Activated CD4-positive, alpha-beta memory T cell treated with anti-CD3 and anti-CD28 coated beads, Interleukin-2, amount 10 ng/mL, durations not matched to agents 7 days and 5 days (primary cell): ENCODE measurements around the gene GAL. TPM values are rescaled to one million over a fixed set of nuclear protein-coding genes. Genes with fewer than 3 reads are reported as not detected.

Source experiments
- CTCF ChIA-PET: fragments of 350-600 bp; sonication (Branson Sonifier 250); formaldehyde crosslinking; loops from one replicate; lab custom pipeline; 2021; ENCODE audit warnings: antibody characterized with exemption, inconsistent platforms; lab: Charles Lee
- POLR2A ChIA-PET: fragments of 350-600 bp; sonication (Branson Sonifier 250); formaldehyde crosslinking; loops from one replicate; lab custom pipeline; 2021; ENCODE audit warnings: antibody characterized with exemption; lab: Charles Lee
- DNase-seq: peaks from one replicate; pipeline ENCODE4 v3.0.0-alpha.2; 2020
- H3K27ac Mint-ChIP-seq: one replicate; pipeline ENCODE4 v1.8.0; 2021; ENCODE audit warnings: mild to moderate bottlenecking, mixed read lengths
- H3K27me3 Mint-ChIP-seq: one replicate; pipeline ENCODE4 v1.8.0; 2021; ENCODE audit warnings: mixed read lengths
- H3K36me3 Mint-ChIP-seq: one replicate; pipeline ENCODE4 v1.8.0; 2021; ENCODE audit warnings: low read depth, mixed read lengths
- H3K4me1 Mint-ChIP-seq: one replicate; pipeline ENCODE4 v1.8.0; 2021; ENCODE audit warnings: mixed read lengths
- H3K4me3 Mint-ChIP-seq: one replicate; pipeline ENCODE4 v1.8.0; 2021; ENCODE audit warnings: mild to moderate bottlenecking, mixed read lengths
- H3K9me3 Mint-ChIP-seq: one replicate; pipeline ENCODE4 v1.8.0; 2021; ENCODE audit warnings: mixed read lengths
- total RNA-seq, 2 experiments: library from RNA; stranded (reverse); gene quantifications; one replicate each; pipeline ENCODE4 v1.2.3, GENCODE V29; 2021

The GAL gene
- total RNA-seq, 2 experiments from 2014 or later, result not detected

DNA sequence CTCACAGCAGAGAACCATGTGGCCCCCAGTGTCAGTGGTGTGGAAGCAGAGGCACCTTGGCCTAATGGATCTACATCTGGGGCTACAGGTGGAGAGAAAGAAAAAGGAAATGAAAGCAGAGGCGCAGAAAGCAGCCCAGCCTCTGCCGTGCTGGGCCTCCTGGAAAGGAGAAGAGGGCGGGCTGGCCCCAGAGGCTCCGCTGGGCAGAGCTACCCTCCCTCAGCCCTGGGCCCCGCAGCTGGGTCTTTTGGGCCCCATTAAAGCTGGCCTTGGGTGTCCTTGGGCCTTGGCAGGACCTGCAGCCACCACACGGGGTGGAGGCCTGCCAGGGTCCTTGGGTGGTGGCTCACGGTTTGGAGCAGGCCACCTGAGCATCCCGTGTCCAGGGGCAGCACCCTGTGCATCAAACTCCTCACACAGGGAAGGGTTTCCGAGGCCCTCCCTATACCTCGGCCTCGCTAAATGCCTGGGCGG lies 31.6 kb upstream of the GAL start:
- POLR2A ChIA-PET, result no interaction called here
- Mint-ChIP-seq H3K36me3 (no peaks in the 10 kb centered on the region), H3K27me3 (peaks cover 11% of the 10 kb centered on the region), H3K4me1 (no peaks in the 10 kb centered on the region), H3K4me3 (no peak overlapping the region), H3K9me3 (no peaks in the 10 kb centered on the region), H3K27ac (no peak overlapping the region)
- no peak for DNase-seq
- CTCF ChIA-PET, result no interaction called here

DNA sequence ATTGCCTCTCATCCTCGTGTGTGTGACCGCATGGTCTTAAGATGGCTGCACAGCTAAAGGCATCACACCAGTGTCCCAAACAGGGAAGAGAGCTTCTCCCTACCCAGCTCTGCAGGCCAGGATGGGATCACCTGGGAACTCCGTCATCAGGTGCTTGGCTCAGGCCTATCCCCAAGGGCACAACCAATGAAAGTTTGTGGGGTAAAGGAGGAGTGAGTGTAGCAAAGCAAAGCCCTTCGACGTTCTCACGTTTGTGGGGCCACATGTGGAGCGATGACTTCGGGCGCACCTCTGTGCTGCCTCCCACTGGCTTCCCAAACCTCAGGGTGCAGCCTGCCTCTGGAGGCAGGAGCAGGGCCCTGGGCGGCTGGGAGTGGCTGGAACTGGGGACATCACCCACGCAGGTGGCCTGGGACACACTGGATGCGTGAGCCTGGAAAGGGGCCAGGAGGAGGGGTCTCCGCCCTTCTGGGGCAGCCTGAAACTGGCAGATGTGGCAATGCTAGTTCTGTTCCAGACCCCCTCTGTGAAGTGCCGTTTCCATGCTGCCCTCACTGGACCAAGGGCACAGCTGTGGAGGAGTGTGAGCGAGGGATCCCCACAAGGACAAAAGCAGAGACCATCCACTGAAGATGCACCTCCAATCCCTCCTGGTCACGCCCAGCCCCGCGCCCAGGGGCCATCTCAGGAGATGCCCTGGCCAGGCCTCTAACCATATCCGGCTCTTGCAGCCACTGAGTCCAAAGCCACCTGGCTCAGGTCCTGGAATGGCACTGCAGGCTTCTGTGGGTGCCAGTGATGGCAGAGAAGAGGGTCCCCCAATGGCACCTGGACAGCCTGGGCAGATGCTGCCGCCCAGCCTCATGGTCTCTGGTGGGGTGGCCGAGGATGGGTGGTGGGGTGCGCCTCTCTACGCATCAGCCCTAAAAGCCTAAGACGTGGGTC lies 30.6 kb upstream of the GAL start:
- Mint-ChIP-seq H3K4me1 (no peaks in the 10 kb centered on the region), H3K27ac (no peak overlapping the region), H3K4me3 (no peak overlapping the region), H3K9me3 (no peaks in the 10 kb centered on the region), H3K36me3 (no peaks in the 10 kb centered on the region), H3K27me3 (peaks cover 9% of the 10 kb centered on the region)
- no peak for DNase-seq
- CTCF ChIA-PET, result no interaction called here
- POLR2A ChIA-PET, result no interaction called here

DNA sequence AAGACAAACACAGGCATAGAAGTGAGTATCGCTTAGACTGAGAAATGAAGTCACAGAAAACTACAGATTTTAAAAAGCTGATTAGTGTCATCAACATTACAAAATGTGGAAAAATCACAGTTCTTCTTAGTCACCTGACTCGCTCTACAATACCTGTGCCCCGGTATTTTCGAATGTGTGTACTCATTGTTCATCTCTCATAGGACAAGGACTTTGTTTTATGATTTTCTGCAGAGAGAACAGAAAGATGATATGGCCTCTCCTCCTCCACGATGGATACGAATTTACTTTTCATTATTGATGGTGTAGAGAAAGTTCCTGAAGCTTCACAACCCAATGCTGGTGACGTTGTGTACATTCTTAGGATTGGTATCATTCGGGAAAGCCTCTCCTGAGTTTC lies 29.4 kb upstream of the GAL start:
- Mint-ChIP-seq H3K4me1 (no peaks in the 10 kb centered on the region), H3K4me3 (no peak overlapping the region), H3K36me3 (no peaks in the 10 kb centered on the region), H3K27ac (no peak overlapping the region), H3K9me3 (no peaks in the 10 kb centered on the region), H3K27me3 (peaks cover 5% of the 10 kb centered on the region)
- ChIA-PET CTCF (no interaction called here), POLR2A (no interaction called here)
- DNase-seq, result no peak

DNA sequence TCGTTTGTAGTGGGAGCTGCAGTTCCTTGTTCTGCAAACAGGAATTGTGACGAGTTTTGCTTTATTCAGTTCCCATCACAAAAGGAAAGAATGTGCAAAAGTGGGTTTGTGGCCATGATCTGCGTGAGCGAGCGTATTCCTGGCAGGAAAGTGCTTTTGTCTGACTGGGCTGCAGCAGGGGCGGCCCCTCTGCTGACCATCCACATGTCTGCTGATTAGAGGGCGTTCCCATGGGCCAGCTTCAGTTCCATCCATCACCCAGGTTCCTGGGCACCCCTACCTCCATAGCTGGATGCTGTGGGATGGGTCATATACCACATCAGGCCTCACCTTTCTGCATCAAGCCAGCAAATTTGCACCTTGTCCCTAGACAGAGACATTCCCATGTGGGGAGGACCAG lies 28.9 kb upstream of the GAL start:
- Mint-ChIP-seq H3K27ac (no peak overlapping the region), H3K4me3 (no peak overlapping the region), H3K9me3 (no peaks in the 10 kb centered on the region), H3K27me3 (peaks cover 2% of the 10 kb centered on the region), H3K36me3 (no peaks in the 10 kb centered on the region), H3K4me1 (no peaks in the 10 kb centered on the region)
- POLR2A ChIA-PET, result no interaction called here
- CTCF ChIA-PET, result no interaction called here
- no peak for DNase-seq

DNA sequence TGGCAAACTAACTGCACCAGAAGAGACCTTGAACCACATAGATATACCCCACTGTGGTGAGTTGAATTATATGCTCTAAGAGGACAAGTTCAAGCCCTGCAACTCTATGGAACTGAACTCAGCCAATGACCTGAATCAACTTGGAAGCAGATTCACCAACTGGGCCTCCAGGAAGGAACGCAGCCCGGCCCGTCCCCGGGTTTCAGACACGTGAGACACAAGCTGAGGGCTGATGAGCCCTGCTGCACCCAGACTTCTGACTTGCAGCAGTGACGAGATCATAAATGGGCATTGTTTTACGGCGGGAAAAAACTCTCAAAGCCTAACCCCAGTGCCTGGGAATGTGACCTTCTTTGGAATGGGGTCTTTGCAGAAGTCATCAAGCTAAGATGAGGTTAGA lies 28.5 kb upstream of the GAL start:
- H3K27me3 Mint-ChIP-seq, result peaks cover 2% of the 10 kb centered on the region

DNA sequence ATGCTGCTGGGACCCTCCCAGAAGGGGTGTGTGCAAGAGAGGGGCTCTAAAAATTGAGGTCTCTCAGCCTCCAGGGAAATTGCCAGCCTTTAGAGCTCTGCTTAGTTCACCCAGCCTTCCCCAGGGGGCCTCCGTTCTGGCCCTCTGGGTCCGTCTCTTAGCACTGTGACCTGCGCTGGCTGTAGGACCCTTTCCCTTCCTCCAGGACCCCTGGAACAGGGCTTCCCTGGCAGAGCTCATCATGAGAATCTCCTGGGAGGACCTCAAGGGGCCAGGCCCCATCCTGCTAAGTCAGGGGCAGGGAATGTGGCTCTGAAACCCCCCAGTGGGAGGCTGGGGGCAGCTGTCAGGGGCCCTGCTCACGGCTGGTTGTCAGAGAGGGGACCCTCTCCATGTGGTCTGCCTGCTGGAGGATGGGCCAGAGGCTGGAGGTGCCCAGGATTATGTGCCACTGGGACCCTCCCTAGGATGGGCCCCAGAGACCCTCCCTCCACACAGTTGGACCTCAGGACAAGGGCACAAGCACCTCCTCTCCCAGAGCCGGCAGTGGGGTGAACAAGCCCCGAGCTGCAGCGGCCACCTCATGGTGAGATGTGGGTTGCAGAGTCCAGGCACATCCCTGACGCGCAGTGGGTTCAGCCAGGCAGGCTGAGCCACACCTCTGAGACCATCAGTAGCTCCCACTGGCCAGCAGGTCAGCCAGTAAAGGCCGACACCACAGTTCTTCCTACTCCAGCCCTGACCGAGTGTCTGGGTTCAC lies 27.1 kb upstream of the GAL start:
- Mint-ChIP-seq H3K4me1 (no peaks in the 10 kb centered on the region), H3K36me3 (no peaks in the 10 kb centered on the region), H3K4me3 (no peak overlapping the region), H3K9me3 (no peaks in the 10 kb centered on the region), H3K27ac (no peak overlapping the region), H3K27me3 (peaks cover 2% of the 10 kb centered on the region)
- no peak for DNase-seq
- CTCF ChIA-PET, result no interaction called here
- POLR2A ChIA-PET, result no interaction called here

More for the DNA sequence above, 28.5 kb upstream of the GAL start:
- no peak for DNase-seq
- Mint-ChIP-seq H3K4me1 (no peaks in the 10 kb centered on the region), H3K36me3 (no peaks in the 10 kb centered on the region), H3K9me3 (no peaks in the 10 kb centered on the region), H3K4me3 (no peak overlapping the region), H3K27ac (no peak overlapping the region)
- ChIA-PET CTCF (no interaction called here), POLR2A (no interaction called here)

DNA sequence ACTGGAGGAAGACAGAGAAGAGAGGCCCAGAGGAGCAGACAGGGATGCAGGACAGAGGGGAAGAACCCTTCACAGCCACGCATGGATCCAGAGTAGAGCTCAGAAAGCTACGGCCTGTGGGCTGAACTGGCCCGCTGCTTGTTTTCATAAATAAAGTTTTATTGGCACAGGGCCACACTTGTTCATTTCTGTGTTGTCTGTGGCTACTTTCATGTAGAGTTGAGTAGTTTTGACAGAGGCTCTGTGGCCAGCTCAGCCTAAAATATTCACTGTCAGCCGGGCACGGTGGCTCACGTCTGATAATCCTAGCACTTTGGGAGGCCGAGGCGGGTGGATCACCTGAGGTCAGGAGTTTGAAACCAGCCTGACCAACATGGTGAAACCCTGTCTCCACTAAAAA lies 26.2 kb upstream of the GAL start:
- no peak overlapping the region for H3K27ac Mint-ChIP-seq
- H3K9me3 Mint-ChIP-seq, result no peaks in the 10 kb centered on the region
- ChIA-PET CTCF (no interaction called here), POLR2A (no interaction called here)
- H3K36me3 Mint-ChIP-seq, result no peaks in the 10 kb centered on the region
- no peaks in the 10 kb centered on the region for H3K4me1 Mint-ChIP-seq
- DNase-seq, result no peak
- no peak overlapping the region for H3K4me3 Mint-ChIP-seq
- H3K27me3 Mint-ChIP-seq, result peaks cover 2% of the 10 kb centered on the region

DNA sequence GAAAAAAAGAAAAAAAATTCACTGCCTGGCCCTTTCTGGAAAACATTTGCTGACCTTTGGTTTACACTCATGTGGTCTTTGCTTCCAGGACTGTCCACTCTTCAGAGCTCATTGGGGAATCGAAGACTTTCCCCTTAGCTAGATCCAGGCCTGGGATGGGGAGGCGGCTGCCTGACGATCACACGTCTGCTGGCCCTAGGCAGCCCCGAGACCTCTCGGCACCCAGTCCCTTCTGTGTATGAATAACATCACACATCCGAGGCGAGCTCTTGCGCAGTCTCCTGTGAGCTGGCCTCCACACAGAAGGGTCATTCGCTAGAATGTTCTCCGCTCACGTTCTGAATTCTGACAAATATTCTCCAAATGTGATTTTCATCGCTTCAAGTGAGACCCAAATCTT lies 25.7 kb upstream of the GAL start:
- H3K27ac Mint-ChIP-seq, result no peak overlapping the region
- CTCF ChIA-PET, result interaction anchor here (0.7 kb wide), 1 partner anchor 137 kb away, joined by 3 read pairs; no protein-coding TSS in a partner anchor
- DNase-seq, result no peak
- no peak overlapping the region for H3K4me3 Mint-ChIP-seq
- H3K36me3 Mint-ChIP-seq, result no peaks in the 10 kb centered on the region
- POLR2A ChIA-PET, result no interaction called here
- peaks cover 2% of the 10 kb centered on the region for H3K27me3 Mint-ChIP-seq
- H3K9me3 Mint-ChIP-seq, result no peaks in the 10 kb centered on the region
- H3K4me1 Mint-ChIP-seq, result no peaks in the 10 kb centered on the region

DNA sequence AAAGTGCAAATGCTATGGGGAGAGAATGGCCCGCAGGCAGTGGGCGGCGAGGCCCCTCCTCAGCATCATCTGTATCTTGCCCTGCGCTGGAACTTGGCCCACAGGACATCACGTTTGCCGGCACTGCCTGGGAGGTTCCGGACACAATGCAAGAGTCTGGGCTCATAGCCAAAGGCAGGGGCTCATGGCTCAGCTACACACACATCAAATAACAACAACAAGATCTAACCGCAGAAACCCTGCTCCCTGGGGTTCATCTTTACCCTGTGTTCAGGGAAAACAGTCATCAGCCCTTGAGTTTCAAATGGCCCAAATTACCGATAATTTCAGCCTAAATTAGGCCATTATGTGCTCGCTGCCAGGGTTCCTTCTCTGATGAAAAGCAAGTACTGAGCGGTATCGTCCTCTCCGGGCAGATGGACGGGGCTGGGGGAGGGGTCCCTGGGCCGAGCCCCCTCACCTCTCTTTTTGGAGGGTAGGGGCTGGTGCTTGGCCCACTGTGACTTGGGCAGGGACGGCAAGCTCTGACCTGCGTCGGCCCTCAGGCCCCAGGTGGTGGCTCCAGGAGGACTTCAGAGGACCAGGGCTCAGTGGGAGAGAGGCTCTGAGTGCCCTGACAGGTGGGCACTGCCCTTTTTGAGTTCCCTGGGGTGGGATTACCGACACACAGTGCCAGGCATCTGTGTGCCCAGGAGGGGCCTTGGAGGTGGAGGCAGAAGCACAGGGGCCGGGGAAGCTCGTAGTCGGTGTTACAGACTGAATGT lies 25.0 kb upstream of the GAL start:
- H3K27me3 Mint-ChIP-seq, result peaks cover 2% of the 10 kb centered on the region
- no peak for DNase-seq
- no peak overlapping the region for H3K4me3 Mint-ChIP-seq
- no peak overlapping the region for H3K27ac Mint-ChIP-seq
- ChIA-PET CTCF (interaction anchor here (0.6 to 0.7 kb wide), 2 partner anchors 136 to 552 kb away, joined by 3 read pairs; no protein-coding TSS in a partner anchor), POLR2A (no interaction called here)
- H3K4me1 Mint-ChIP-seq, result no peaks in the 10 kb centered on the region
- no peaks in the 10 kb centered on the region for H3K36me3 Mint-ChIP-seq
- no peaks in the 10 kb centered on the region for H3K9me3 Mint-ChIP-seq

DNA sequence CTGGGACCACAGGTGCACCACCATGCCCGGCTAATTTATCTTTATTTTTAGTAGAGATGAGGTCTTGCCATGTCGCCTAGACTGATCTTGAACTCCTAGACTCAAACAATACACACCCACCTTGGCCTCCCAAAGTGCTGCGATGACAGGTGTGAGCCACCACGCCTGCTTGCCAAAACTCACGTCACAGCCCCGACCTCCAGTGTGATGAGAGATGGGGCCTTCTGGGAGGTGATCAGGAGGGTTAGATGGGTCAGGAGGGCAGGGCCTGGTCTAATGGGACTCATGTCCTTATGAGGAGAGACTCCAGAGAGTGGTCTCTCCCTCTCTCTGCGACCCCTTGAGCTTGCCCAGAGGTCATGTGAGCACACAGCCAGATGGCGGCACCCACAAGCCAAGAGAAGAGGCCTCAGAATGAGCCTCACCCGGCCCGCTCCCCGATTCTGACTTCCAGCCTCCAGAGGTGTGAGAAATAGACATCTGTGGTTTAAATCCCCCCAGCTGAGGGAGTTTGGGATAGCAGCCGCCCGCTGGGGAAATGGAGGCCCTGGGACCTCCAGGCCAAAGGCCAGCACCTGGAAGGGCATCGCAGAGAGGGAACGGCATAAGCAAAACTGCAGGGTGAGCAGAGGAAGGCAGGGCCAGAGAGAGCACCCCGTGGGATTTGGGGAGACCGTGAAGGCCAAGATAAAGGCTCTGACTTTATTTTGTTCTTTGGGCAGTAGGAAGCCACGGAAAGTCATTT lies 24.1 kb upstream of the GAL start:
- POLR2A ChIA-PET, result no interaction called here
- no peak overlapping the region for H3K27ac Mint-ChIP-seq
- CTCF ChIA-PET, result no interaction called here
- H3K4me1 Mint-ChIP-seq, result no peaks in the 10 kb centered on the region
- peaks cover 2% of the 10 kb centered on the region for H3K27me3 Mint-ChIP-seq
- H3K36me3 Mint-ChIP-seq, result no peaks in the 10 kb centered on the region
- H3K4me3 Mint-ChIP-seq, result no peak overlapping the region
- no peak for DNase-seq
- H3K9me3 Mint-ChIP-seq, result no peaks in the 10 kb centered on the region

DNA sequence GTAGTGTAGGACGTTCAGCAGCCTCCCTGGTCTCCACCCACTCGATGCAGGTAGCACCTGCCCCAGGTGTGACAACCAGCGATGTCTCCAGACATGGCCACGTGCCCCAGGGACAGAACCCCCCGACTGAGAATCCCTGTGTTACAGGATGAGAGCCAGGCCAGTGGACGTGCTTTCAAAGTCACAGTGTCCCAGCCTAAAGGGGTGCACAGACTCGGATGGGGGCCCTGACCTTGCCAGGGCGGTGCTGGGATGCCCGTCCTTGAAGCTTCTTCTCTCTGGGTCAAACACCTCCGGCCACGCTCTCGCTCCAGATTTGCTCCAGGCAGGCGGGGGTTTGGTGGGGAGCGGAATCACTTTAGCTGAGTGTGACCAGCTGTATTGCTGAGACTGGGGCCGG lies 23.3 kb upstream of the GAL start:
- POLR2A ChIA-PET, result no interaction called here

DNA sequence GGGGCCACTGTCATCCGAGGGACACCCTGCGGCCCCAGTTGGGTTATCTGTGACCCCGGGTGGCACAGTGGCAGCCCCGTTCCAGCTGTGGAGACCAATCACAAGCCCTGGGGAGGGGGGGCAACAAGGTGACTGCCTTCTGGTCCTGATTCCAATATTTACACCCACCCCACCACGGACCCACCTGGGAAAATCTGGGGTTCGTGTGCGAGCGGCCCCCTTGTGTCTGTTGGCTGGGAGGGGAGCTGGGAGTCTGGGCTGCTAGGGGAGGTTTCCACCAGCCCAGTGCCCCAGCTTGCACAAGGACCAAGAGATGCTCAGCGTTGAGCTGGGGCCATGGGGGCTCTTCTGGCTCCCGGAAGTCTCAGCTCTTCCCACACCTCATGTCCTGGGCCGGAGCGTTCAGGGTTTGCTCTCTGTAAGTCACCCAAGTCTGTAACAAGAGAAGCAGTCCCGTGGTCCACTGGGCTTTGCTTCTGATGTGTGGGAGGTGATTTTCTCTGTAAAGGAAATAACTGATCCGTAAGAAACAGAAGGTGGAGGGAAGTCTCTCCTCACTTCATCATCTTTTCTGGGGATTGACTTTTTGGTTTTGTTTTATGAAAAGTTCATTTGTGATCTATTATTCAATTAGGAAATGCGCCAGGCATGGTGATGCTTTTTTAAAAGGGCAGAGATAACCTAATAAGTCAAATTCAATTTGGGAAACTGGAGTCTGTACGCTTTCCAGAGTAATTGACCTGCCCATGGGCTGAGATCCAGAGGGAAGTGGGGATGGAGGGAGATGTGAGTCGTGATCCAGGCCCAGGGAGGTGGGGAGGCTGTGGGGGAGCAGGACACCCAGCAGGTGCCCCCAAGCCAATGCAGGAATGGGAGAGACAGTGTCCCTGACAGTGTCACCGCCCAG lies 22.4 kb upstream of the GAL start:
- H3K4me1 Mint-ChIP-seq, result no peaks in the 10 kb centered on the region
- DNase-seq, result no peak
- H3K36me3 Mint-ChIP-seq, result no peaks in the 10 kb centered on the region
- ChIA-PET CTCF (no interaction called here), POLR2A (no interaction called here)
- H3K27me3 Mint-ChIP-seq, result no peaks in the 10 kb centered on the region
- no peak overlapping the region for H3K27ac Mint-ChIP-seq
- H3K9me3 Mint-ChIP-seq, result no peaks in the 10 kb centered on the region
- H3K4me3 Mint-ChIP-seq, result no peak overlapping the region

More for the DNA sequence above, 23.3 kb upstream of the GAL start:
- CTCF ChIA-PET, result no interaction called here
- H3K4me3 Mint-ChIP-seq, result no peak overlapping the region
- H3K27ac Mint-ChIP-seq, result no peak overlapping the region
- H3K36me3 Mint-ChIP-seq, result no peaks in the 10 kb centered on the region
- H3K4me1 Mint-ChIP-seq, result no peaks in the 10 kb centered on the region
- H3K27me3 Mint-ChIP-seq, result no peaks in the 10 kb centered on the region
- H3K9me3 Mint-ChIP-seq, result no peaks in the 10 kb centered on the region
- DNase-seq, result no peak
